HepG2 (cell line): Measurements from ENCODE around the gene IDUA. TPM values are rescaled to one million over a fixed set of nuclear protein-coding genes. Genes with fewer than 3 reads are reported as not detected.

Experiments used
- polyA plus RNA-seq, 8 experiments: library from polyadenylated mRNA; depleted of rRNA in 3 of 8; stranded (reverse) in 7 of 8; unstranded in 1 of 8; fragments of >200 nt; fragmentation: Illumina TruSeq in 4 of 8; extraction: Trizol in 4 of 8; gene quantifications; 2 replicates each; pipeline versions ENCODE4 v1.2.1 to v1.2.3, GENCODE V29; 2011 to 2016; ENCODE audit warnings: low read depth in 4 of 8, missing spikeins in 1 of 8, mixed read lengths in 1 of 8; ENCODE audit not compliant: insufficient read depth in 1 of 8
- total RNA-seq, 5 experiments: library from RNA; depleted of rRNA; stranded (reverse); fragments of >200 nt; fragmentation: Illumina TruSeq; extraction: Trizol; gene quantifications; 2 replicates each; pipeline ENCODE4 v1.2.3, GENCODE V29; 2016; ENCODE audit warnings: low read depth in 1 of 5

IDUA gene
- total and polyA plus RNA-seq, 2 of the 13 experiments (the other 11 are each of a cell fraction or from before 2014, with no cell fraction given) = 0.77 to 1.0 TPM

Other genes starting within 250 kb of the IDUA start
- gene CPLX1, start 160.9 kb upstream of the IDUA start, total RNA-seq (2016; rRNA removed; fragmentation: Illumina TruSeq; extraction: Trizol) = 0.18 and 0.36 TPM in 2 replicates
- 0.18 and 0.57 TPM in 2 replicates for gene CPLX1, start 160.9 kb upstream of the IDUA start, polyA plus RNA-seq (2011; rRNA removed)
- 28.0 and 44.3 TPM in 2 replicates for gene GAK, start 54.7 kb upstream of the IDUA start, total RNA-seq (2016; rRNA removed; fragmentation: Illumina TruSeq; extraction: Trizol)
- 17.5 and 22.2 TPM in 2 replicates for gene GAK, start 54.7 kb upstream of the IDUA start, polyA plus RNA-seq (2011; rRNA removed)
- 1.6 and 5.1 TPM in 2 replicates for gene TMEM175, start 54.6 kb upstream of the IDUA start, total RNA-seq (2016; rRNA removed; fragmentation: Illumina TruSeq; extraction: Trizol)
- 9.9 and 20.1 TPM in 2 replicates for gene TMEM175, start 54.6 kb upstream of the IDUA start, polyA plus RNA-seq (2011; rRNA removed)
- 3.2 and 7.2 TPM in 2 replicates for gene DGKQ, start 13.5 kb upstream of the IDUA start, total RNA-seq (2016; rRNA removed; fragmentation: Illumina TruSeq; extraction: Trizol)
- 4.5 and 6.1 TPM in 2 replicates for gene DGKQ, start 13.5 kb upstream of the IDUA start, polyA plus RNA-seq (2011; rRNA removed)
- 7.2 and 22.9 TPM in 2 replicates for gene SLC26A1, start 6.4 kb downstream of the IDUA start, total RNA-seq (2016; rRNA removed; fragmentation: Illumina TruSeq; extraction: Trizol)
- 5.4 and 8.4 TPM in 2 replicates for gene SLC26A1, start 6.4 kb downstream of the IDUA start, polyA plus RNA-seq (2011; rRNA removed)
- gene FGFRL1, start 24.6 kb downstream of the IDUA start, total RNA-seq (2016; rRNA removed; fragmentation: Illumina TruSeq; extraction: Trizol) = 12.3 and 19.1 TPM in 2 replicates
- 30.6 and 35.5 TPM in 2 replicates for gene FGFRL1, start 24.6 kb downstream of the IDUA start, polyA plus RNA-seq (2011; rRNA removed)
- gene RNF212, start 126.5 kb downstream of the IDUA start, total RNA-seq (2016; rRNA removed; fragmentation: Illumina TruSeq; extraction: Trizol) = not detected in 2 replicates
- not detected in 2 replicates for gene RNF212, start 126.5 kb downstream of the IDUA start, polyA plus RNA-seq (2011; rRNA removed)
- 12.5 and 17.4 TPM in 2 replicates for gene SPON2, start 185.5 kb downstream of the IDUA start, total RNA-seq (2016; rRNA removed; fragmentation: Illumina TruSeq; extraction: Trizol)
- 55.2 and 80.8 TPM in 2 replicates for gene SPON2, start 185.5 kb downstream of the IDUA start, polyA plus RNA-seq (2011; rRNA removed)